ENCODE measurements around the gene HIRA.

The HIRA gene

GRCh38 chr22:19412478-19412877, 19.1 kb downstream of the HIRA start:
- H3K27me3 ChIP-seq: no peaks in the 10 kb centered on the region

DNA sequence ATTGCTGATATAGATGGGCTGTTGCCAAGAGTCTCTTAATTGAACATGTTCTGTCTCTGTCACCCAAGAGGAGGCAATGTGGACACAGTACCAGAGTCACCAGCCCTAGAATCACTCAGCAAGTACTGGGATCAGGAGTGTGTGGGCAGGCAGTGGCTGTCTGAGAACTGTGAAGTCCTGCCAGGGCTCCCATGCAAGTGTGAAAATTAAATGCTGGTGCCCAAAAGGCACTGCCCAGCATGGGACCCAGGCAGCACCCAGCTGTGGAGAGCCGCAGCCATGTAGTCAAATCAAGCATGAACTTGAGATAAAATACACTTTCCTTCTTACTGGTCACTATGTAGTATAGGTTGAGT, 19.9 kb downstream of the HIRA start:
- H3K4me1 ChIP-seq: no peaks in the 10 kb centered on the region
- no peaks in the 10 kb centered on the region for H3K27me3 ChIP-seq
- H3K9me3 ChIP-seq: no peaks in the 10 kb centered on the region
- H3K4me3 ChIP-seq: no peak overlapping the region
- intact Hi-C loops (cut with DNase I; ENCODE audit: low total_unique reads): no loop called here
- DNase-seq: no peak
- H3K27ac ChIP-seq: no peak overlapping the region
- peaks cover 20 to 35% (median 33%) of the 10 kb centered on the region in 3 donors for H3K36me3 ChIP-seq
- TF ChIP-seq CTCF (IDR thresholded peaks at IDR 0.05): no peak

More at GRCh38 chr22:19412478-19412877, 19.1 kb downstream of the HIRA start:
- H3K9me3 ChIP-seq: no peaks in the 10 kb centered on the region
- intact Hi-C loops (cut with DNase I; ENCODE audit: low total_unique reads): no loop called here
- no peak for TF ChIP-seq CTCF (IDR thresholded peaks at IDR 0.05)
- no peak overlapping the region for H3K4me3 ChIP-seq
- no peak for DNase-seq
- H3K36me3 ChIP-seq: peaks cover 14 to 27% (median 27%) of the 10 kb centered on the region in 3 donors
- no peak overlapping the region for H3K27ac ChIP-seq
- H3K4me1 ChIP-seq: no peaks in the 10 kb centered on the region

GRCh38 chr22:19410941-19411689, 20.4 kb downstream of the HIRA start:
- Histone ChIP-seq H3K36me3 (peaks cover 26 to 41% (median 38%) of the 10 kb centered on the region in 3 donors), H3K4me3 (no peak overlapping the region), H3K9me3 (no peaks in the 10 kb centered on the region), H3K27ac (no peak overlapping the region), H3K27me3 (no peaks in the 10 kb centered on the region), H3K4me1 (no peaks in the 10 kb centered on the region)
- TF ChIP-seq CTCF (IDR thresholded peaks at IDR 0.05): no peak
- no peak for DNase-seq
- intact Hi-C loops (cut with DNase I; ENCODE audit: low total_unique reads): no loop called here

DNA sequence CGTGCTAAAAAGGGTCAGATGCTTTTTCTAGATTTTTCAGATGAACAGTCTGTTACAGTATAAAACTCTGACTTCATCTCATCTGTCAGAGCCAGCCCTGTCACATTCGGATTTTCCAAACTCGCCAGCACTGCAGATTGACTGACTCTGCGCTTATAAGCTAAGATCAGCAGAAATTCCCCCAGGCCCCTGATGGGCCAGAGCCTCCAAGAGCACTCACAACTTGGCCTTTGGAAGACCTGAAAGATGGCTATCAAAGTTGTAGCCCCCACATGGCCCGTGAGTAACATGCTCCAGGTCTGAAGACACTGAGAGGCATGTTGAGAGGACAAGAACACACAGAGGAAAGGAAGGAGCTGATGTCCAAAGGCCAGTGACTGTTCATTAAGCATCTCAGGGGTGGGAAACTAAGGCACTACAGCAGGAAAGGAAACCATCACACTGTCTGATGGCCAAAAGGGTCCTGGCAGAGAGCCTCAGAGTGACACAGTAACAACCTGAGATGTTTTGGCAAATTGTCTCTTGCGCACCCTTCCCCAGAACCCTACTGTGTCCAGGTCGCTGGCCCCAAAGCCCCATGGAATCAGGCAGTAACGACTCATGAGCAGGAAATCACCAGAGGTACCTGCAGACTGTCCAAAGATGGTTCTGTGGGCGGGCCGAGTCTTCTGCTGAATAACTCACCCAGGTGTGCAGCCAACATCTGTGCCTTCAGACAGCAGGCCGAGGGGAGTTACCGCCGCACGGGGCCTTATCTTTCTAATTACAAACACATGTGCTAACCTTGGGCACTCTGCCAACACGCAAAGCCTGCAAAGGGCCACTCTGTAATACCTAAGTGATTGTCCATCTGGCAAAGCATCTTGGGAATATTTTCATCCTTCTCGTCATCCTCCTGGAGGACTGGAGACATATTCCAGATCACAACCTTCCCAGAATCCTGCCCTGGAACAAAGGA, 23.6 kb downstream of the HIRA start:
- no peak overlapping the region for H3K4me3 ChIP-seq
- no peaks in the 10 kb centered on the region for H3K27me3 ChIP-seq
- H3K36me3 ChIP-seq: peaks cover 40 to 61% (median 60%) of the 10 kb centered on the region in 3 donors
- no peak for DNase-seq
- TF ChIP-seq CTCF (IDR thresholded peaks at IDR 0.05): no peak
- no peak overlapping the region for H3K27ac ChIP-seq
- intact Hi-C loops (cut with DNase I; ENCODE audit: low total_unique reads): no loop called here
- no peaks in the 10 kb centered on the region for H3K9me3 ChIP-seq
- H3K4me1 ChIP-seq: no peaks in the 10 kb centered on the region

DNA sequence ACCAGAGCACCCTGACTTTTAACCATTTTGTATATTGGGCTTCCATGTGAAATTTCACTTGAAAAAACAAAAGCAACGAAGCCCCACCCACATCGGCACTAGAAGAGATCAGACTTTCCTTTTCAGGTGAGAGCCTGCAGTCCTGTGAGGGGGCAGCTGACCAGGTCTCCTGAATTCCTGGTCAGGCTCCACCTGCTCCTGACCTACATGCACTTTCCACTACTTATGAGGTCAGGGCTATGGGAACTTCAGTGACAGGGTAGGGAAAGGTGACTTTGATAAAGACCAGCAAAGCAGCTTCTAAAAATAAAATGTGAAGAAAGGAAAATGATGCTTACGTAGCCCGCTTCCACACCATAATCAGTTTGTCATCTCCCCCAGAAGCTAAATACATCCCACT, 24.7 kb downstream of the HIRA start:
- Histone ChIP-seq H3K36me3 (peaks cover 40 to 61% (median 60%) of the 10 kb centered on the region in 3 donors), H3K27me3 (no peaks in the 10 kb centered on the region), H3K4me1 (no peaks in the 10 kb centered on the region), H3K9me3 (no peaks in the 10 kb centered on the region), H3K4me3 (no peak overlapping the region), H3K27ac (no peak overlapping the region)
- intact Hi-C loops (cut with DNase I; ENCODE audit: low total_unique reads): no loop called here
- no peak for DNase-seq
- TF ChIP-seq CTCF (IDR thresholded peaks at IDR 0.05): no peak

All from tibial artery (tissue), 4 donors.